Measurements from ENCODE around the gene INTS14. TPM values are rescaled to one million over a fixed set of nuclear protein-coding genes. Genes with fewer than 3 reads are reported as not detected.
A peak's percentile ranks its signal among the peaks of the same experiment; 100 is the strongest.

The INTS14 gene
- total RNA-seq, 1 donor from 2014 or later, result 49.0 TPM

DNA sequence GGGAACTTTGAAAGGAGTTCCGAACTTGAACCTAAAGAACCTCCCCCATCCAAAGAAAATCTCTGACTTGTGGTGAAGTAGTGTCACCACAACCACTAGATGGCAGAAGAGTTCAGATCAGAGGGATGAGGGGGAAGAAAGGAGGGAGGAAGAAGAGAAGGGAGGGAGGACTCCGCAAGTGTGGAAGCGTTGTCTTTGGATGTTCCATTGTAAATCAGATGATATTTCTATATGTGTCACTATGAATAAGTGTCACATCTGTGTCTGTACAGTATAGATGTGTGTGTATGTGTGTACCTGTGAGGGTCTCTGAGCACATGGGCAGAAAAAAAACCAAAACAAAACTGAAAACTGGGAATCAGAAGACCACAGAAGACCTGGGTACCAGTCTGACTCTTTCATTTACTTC is 27.8 kb upstream of the INTS14 start:
- Mint-ChIP-seq H3K9me3 (no peaks in the 10 kb centered on the region), H3K27me3 (ENCODE audit: low read depth) (peaks cover 5% of the 10 kb centered on the region), H3K27ac (peak overlapping the region; percentile 45), H3K4me3 (no peak overlapping the region), H3K4me1 (peaks cover 15% of the 10 kb centered on the region), H3K36me3 (no peaks in the 10 kb centered on the region)
- no peak for DNase-seq (ENCODE audit: low spot score in 2 of 2, unreplicated experiment in 2 of 2)
- TF ChIP-seq, protein P1, sequence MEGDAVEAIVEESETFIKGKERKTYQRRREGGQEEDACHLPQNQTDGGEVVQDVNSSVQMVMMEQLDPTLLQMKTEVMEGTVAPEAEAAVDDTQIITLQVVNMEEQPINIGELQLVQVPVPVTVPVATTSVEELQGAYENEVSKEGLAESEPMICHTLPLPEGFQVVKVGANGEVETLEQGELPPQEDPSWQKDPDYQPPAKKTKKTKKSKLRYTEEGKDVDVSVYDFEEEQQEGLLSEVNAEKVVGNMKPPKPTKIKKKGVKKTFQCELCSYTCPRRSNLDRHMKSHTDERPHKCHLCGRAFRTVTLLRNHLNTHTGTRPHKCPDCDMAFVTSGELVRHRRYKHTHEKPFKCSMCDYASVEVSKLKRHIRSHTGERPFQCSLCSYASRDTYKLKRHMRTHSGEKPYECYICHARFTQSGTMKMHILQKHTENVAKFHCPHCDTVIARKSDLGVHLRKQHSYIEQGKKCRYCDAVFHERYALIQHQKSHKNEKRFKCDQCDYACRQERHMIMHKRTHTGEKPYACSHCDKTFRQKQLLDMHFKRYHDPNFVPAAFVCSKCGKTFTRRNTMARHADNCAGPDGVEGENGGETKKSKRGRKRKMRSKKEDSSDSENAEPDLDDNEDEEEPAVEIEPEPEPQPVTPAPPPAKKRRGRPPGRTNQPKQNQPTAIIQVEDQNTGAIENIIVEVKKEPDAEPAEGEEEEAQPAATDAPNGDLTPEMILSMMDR (IDR thresholded peaks at IDR 0.05; ENCODE audit: unreplicated experiment), result peak; percentile 69

DNA sequence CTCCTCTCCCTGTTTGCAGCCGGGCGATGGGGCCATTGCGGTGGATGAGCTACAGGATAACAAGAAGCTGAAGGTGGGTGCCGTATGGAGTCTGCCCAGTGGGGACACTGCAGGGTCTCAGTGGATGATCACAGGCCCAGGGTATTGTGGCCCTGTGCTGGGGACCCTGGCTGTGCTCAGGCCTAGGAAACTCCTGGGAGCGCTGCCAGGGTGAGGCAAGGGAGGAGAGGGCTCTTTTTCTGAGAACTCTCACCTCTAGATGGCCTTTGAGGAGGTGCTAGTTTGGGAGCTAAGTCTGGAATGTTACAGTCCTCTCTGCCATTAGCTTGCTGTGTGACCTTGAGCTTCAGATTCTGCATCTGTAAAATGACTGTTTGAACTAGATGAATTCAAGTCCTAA is 27.2 kb upstream of the INTS14 start:
- DNase-seq (ENCODE audit: low spot score in 2 of 2, unreplicated experiment in 2 of 2), result no peak
- Mint-ChIP-seq H3K4me1 (peaks cover 15% of the 10 kb centered on the region), H3K9me3 (no peaks in the 10 kb centered on the region), H3K36me3 (no peaks in the 10 kb centered on the region), H3K27ac (peak overlapping the region; percentile 45), H3K4me3 (no peak overlapping the region), H3K27me3 (ENCODE audit: low read depth) (peaks cover 5% of the 10 kb centered on the region)
- TF ChIP-seq, protein P1 (IDR thresholded peaks at IDR 0.05; ENCODE audit: unreplicated experiment), result no peak

DNA sequence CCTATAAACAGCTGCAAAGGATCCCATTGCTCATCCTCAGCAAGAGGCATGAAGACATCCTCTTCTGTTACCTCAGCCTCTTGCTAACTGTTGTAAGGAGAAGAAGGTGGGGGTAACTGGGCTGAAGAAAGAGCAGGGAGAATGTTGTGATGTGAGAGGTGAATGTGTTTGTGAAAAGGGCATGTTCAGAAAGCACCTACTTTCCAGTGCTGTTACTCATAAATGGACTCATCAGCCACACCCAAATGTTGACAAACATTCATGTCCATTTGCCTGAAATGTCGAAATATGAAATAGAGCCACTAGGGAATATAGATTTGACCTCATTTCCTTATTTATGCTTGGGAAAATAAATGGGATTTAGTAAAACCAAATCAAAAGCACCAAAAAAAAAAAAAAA is 23.4 kb upstream of the INTS14 start:
- Mint-ChIP-seq H3K27me3 (ENCODE audit: low read depth) (peaks cover 5% of the 10 kb centered on the region), H3K36me3 (no peaks in the 10 kb centered on the region), H3K4me1 (peaks cover 15% of the 10 kb centered on the region), H3K27ac (no peak overlapping the region), H3K9me3 (no peaks in the 10 kb centered on the region), H3K4me3 (no peak overlapping the region)
- TF ChIP-seq, protein P1 (IDR thresholded peaks at IDR 0.05; ENCODE audit: unreplicated experiment), result no peak
- DNase-seq (ENCODE audit: low spot score in 2 of 2, unreplicated experiment in 2 of 2), result no peak

DNA sequence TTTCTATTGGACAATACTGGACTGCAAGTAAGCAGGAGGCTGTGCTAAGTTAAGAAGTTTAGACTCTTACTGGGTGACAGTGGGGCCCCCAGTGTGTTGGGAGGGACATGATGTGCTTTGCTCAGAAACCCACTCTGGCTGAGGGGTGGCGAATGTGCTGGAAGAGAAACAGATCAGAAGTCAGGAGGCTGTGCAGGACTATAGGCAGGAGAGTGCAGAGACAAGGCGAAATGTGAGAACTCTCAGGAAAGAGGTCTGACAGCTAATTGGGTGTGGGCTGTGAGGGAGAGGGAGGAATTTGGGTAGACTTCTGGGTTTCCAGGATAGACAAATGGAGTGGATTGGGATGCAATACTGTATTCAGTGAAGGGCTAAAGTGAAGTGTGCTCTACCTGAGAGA is 22.8 kb upstream of the INTS14 start:
- H3K27ac Mint-ChIP-seq, result no peak overlapping the region
- H3K36me3 Mint-ChIP-seq, result no peaks in the 10 kb centered on the region
- H3K4me1 Mint-ChIP-seq, result peaks cover 14% of the 10 kb centered on the region
- H3K27me3 Mint-ChIP-seq (ENCODE audit: low read depth), result peaks cover 5% of the 10 kb centered on the region
- DNase-seq (ENCODE audit: low spot score in 2 of 2, unreplicated experiment in 2 of 2), result no peak
- H3K9me3 Mint-ChIP-seq, result no peaks in the 10 kb centered on the region
- H3K4me3 Mint-ChIP-seq, result no peak overlapping the region
- TF ChIP-seq, protein P1 (IDR thresholded peaks at IDR 0.05; ENCODE audit: unreplicated experiment), result no peak

DNA sequence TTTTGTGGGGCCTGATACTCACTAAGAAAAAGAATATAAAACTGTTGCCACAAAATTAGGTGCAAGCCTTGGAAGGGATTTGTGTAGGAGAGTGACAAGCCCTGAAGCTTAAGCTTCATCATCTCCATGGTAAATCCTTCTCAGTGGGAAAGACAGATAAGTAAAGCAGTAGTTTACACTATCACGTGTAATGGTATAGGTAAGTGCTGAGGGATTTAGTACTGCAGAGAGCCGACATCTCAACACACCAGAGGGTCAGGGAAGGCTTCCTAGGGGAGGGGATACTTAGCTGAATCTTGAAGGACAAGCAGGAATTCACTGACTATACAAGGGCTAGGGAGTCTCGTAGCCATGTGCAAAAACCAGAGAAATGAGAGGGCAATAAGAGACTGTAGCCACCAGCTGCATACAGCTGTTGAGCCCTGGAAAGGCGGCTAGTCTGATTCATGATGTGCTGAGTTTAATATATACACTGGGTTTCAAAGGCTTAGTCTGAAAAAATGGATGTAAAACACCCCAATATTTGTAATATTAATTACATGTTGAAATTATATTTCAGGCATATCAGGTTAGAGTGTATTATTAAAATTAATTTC is 21.9 kb upstream of the INTS14 start:
- peaks cover 5% of the 10 kb centered on the region for H3K27me3 Mint-ChIP-seq (ENCODE audit: low read depth)
- no peak overlapping the region for H3K4me3 Mint-ChIP-seq
- no peak overlapping the region for H3K27ac Mint-ChIP-seq
- peaks cover 5% of the 10 kb centered on the region for H3K4me1 Mint-ChIP-seq
- DNase-seq (ENCODE audit: low spot score in 2 of 2, unreplicated experiment in 2 of 2), result no peak
- TF ChIP-seq, protein P1 (IDR thresholded peaks at IDR 0.05; ENCODE audit: unreplicated experiment), result no peak
- no peaks in the 10 kb centered on the region for H3K36me3 Mint-ChIP-seq
- H3K9me3 Mint-ChIP-seq, result no peaks in the 10 kb centered on the region

DNA sequence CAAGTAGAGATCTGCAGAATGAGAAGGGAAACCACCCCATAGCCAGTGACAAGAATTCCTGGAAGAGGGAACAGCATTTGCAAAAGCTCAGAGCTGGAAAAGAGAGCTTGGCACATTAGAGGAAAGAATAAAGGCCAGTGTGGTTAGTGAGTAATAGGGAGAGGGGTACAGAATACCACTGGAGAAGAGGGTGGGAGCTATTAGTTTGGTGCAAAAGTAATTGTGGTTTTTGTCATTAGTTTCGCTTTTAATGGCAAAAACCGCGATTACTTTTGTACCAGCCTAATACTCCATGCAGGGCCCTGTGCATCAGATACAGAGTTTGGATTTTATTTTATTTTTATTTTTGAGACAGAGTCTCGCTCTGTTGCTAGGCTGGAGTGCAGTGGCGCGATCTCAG is 20.6 kb upstream of the INTS14 start:
- Mint-ChIP-seq H3K4me1 (no peaks in the 10 kb centered on the region), H3K9me3 (no peaks in the 10 kb centered on the region), H3K27me3 (ENCODE audit: low read depth) (peaks cover 5% of the 10 kb centered on the region), H3K36me3 (no peaks in the 10 kb centered on the region), H3K27ac (no peak overlapping the region), H3K4me3 (no peak overlapping the region)
- no peak for DNase-seq (ENCODE audit: low spot score in 2 of 2, unreplicated experiment in 2 of 2)
- TF ChIP-seq, protein P1 (IDR thresholded peaks at IDR 0.05; ENCODE audit: unreplicated experiment), result no peak
